CD4-positive, CD25-positive, alpha-beta regulatory T cell (primary cell): Measurements from ENCODE around the gene ZNF701. TPM values are rescaled to one million over a fixed set of nuclear protein-coding genes. Genes with fewer than 3 reads are reported as not detected.
"Not testable (repeated sequence)": the region's sequence is repeated elsewhere in the genome, so short reads cannot be mapped to it uniquely, and the experiment has no call there.

Experiments used
- ATAC-seq, 2 donors: fragments of 150-1000 bp; cut with Tn5 transposase; one replicate each; pipeline ENCODE4 v1.10.0; 2021; ENCODE audit warnings: low read depth in 2 of 2, moderate number of reproducible peaks in 2 of 2, moderate library complexity in 1 of 2
- DNase-seq, 3 donors: peaks; one replicate each; pipeline versions ENCODE4 v3.0.0 to v3.0.0-alpha.2; 2012 to 2022; ENCODE audit warnings: mixed read lengths in 1 of 3
- H3K27ac ChIP-seq: one replicate; pipeline ENCODE4 v1.7.0; 2013; ENCODE audit warnings: mild to moderate bottlenecking, low read length; ENCODE audit not compliant: insufficient read depth, poor library complexity, severe bottlenecking
- H3K27me3 ChIP-seq: one replicate; pipeline ENCODE4 v1.7.0; 2013; ENCODE audit warnings: low read length; ENCODE audit not compliant: control insufficient read depth, insufficient read depth
- H3K36me3 ChIP-seq: one replicate; pipeline ENCODE4 v1.7.0; 2013; ENCODE audit warnings: mild to moderate bottlenecking, low read length, moderate library complexity; ENCODE audit not compliant: control insufficient read depth, insufficient read depth
- H3K4me1 ChIP-seq: 2 replicates; pipeline ENCODE4 v1.7.0; 2013; ENCODE audit warnings: mild to moderate bottlenecking, low read length; ENCODE audit not compliant: insufficient read depth, control insufficient read depth, poor library complexity, severe bottlenecking
- H3K4me3 ChIP-seq: one replicate; pipeline ENCODE4 v1.7.0; 2013; ENCODE audit warnings: low read depth, mild to moderate bottlenecking, low read length, moderate library complexity
- H3K9me3 ChIP-seq, 2 experiments: 1 replicate in 1 of 2; 2 replicates in 1 of 2; pipeline ENCODE4 v1.7.0; 2013; ENCODE audit warnings: low read length in 2 of 2, mild to moderate bottlenecking in 1 of 2, moderate library complexity in 1 of 2; ENCODE audit not compliant: control insufficient read depth in 2 of 2
- H3K27ac Mint-ChIP-seq, 3 donors: one replicate each; pipeline ENCODE4 v1.8.0; 2020 to 2022; ENCODE audit warnings: mild to moderate bottlenecking in 3 of 3, mixed read lengths in 3 of 3, moderate library complexity in 2 of 3
- H3K27me3 Mint-ChIP-seq: one replicate; pipeline ENCODE4 v1.8.0; 2022; ENCODE audit warnings: mild to moderate bottlenecking, mixed read lengths
- H3K36me3 Mint-ChIP-seq: one replicate; pipeline ENCODE4 v1.8.0; 2020; ENCODE audit warnings: mixed read lengths
- H3K4me1 Mint-ChIP-seq, 4 donors: one replicate each; pipeline ENCODE4 v1.8.0; 2020 to 2022; ENCODE audit warnings: mixed read lengths in 4 of 4, mild to moderate bottlenecking in 1 of 4
- H3K4me3 Mint-ChIP-seq, 4 donors: one replicate each; pipeline ENCODE4 v1.8.0; 2020 to 2022; ENCODE audit warnings: mild to moderate bottlenecking in 4 of 4, mixed read lengths in 4 of 4, moderate library complexity in 3 of 4
- H3K9me3 Mint-ChIP-seq, 7 donors: one replicate each; pipeline ENCODE4 v1.8.0; 2020 to 2022; ENCODE audit warnings: mixed read lengths in 7 of 7, mild to moderate bottlenecking in 3 of 7, moderate library complexity in 2 of 7
- polyA plus RNA-seq, 4 donors: library from polyadenylated mRNA; unstranded; fragments of 300-500 nt; fragmentation: Illumina TruSeq; gene quantifications; one replicate each; pipeline ENCODE4 v1.2.3, GENCODE V29; 2021
- total RNA-seq: library from RNA; stranded (reverse); gene quantifications from one replicate; pipeline ENCODE4 v1.2.3, GENCODE V29; 2022

ZNF701 gene
- total and polyA plus RNA-seq, 5 donors from 2014 or later: 10.1 to 16.1 (median 13.7) TPM

GRCh38 chr19:52535385-52535770 lies 34.7 kb upstream of the ZNF701 start:
- DNase-seq, H3K27me3 ChIP-seq, H3K27me3 Mint-ChIP-seq, H3K4me1 ChIP-seq: not testable (repeated sequence)
- H3K27ac ChIP-seq: peak overlapping the region; percentile 70
- peak in 1 of 2 donors; percentile 5 for ATAC-seq
- Mint-ChIP-seq H3K4me3 (peak overlapping the region; percentile 89 to 99 (median 94)), H3K36me3 (peaks cover 27% of the 10 kb centered on the region), H3K4me1 (peaks cover 12 to 59% (median 20%) of the 10 kb centered on the region in 4 donors), H3K9me3 (peaks cover 0 to 18% (median 4%) of the 10 kb centered on the region in 7 donors), H3K27ac (peak overlapping the region in 2 of 3 donors; percentile 89 to 94)
- peaks cover 0 to 13% of the 10 kb centered on the region in 2 experiments for H3K9me3 ChIP-seq
- H3K4me3 ChIP-seq: peak overlapping the region; percentile 79
- H3K36me3 ChIP-seq: peaks cover 14% of the 10 kb centered on the region

- no peaks in the 10 kb centered on the region for H3K27me3 ChIP-seq
- H3K9me3 ChIP-seq: peaks cover 0 to 17% of the 10 kb centered on the region in 2 experiments
- Mint-ChIP-seq H3K4me3 (peak overlapping the region; percentile 89 to 99 (median 94)), H3K4me1 (peaks cover 12 to 58% (median 22%) of the 10 kb centered on the region in 4 donors), H3K27me3 (no peaks in the 10 kb centered on the region), H3K36me3 (peaks cover 32% of the 10 kb centered on the region), H3K27ac (peak overlapping the region; percentile 89 to 95 (median 94)), H3K9me3 (peaks cover 0 to 19% (median 7%) of the 10 kb centered on the region in 7 donors)
- H3K36me3 ChIP-seq: peaks cover 18% of the 10 kb centered on the region
- H3K4me3 ChIP-seq: peak overlapping the region; percentile 85
- peaks cover 8% of the 10 kb centered on the region for H3K4me1 ChIP-seq
- DNase-seq (peak; percentile 80 to 92 (median 82)), ATAC-seq (peak; percentile 96 to 97)
- peak overlapping the region; percentile 70 for H3K27ac ChIP-seq
These were observed 34.2 kb upstream of the ZNF701 start for GRCh38 chr19:52535771-52536447.

- peaks cover 12 to 56% (median 22%) of the 10 kb centered on the region in 4 donors for H3K4me1 Mint-ChIP-seq
- Histone ChIP-seq H3K27ac (peak overlapping the region; percentile 70), H3K36me3 (peaks cover 21% of the 10 kb centered on the region), H3K4me3 (peak overlapping the region; percentile 85), H3K27me3 (no peaks in the 10 kb centered on the region), H3K4me1 (peaks cover 8% of the 10 kb centered on the region), H3K9me3 (peaks cover 0 to 21% of the 10 kb centered on the region in 2 experiments)
- peak overlapping the region; percentile 89 to 99 (median 94) for H3K4me3 Mint-ChIP-seq
- no peaks in the 10 kb centered on the region for H3K27me3 Mint-ChIP-seq
- H3K27ac Mint-ChIP-seq: peak overlapping the region; percentile 89 to 95 (median 94)
- H3K36me3 Mint-ChIP-seq: peaks cover 32% of the 10 kb centered on the region
- H3K9me3 Mint-ChIP-seq: peaks cover 0 to 21% (median 7%) of the 10 kb centered on the region in 7 donors
- ATAC-seq (peak; percentile 18 to 45), DNase-seq (peak in 2 of 3 donors; percentile 28 to 49)
These were observed 33.7 kb upstream of the ZNF701 start for GRCh38 chr19:52536448-52536800.

- not testable (repeated sequence) for H3K27me3 ChIP-seq, H3K27ac Mint-ChIP-seq, ATAC-seq, H3K4me3 Mint-ChIP-seq, H3K4me3 ChIP-seq, H3K4me1 ChIP-seq, H3K27ac ChIP-seq, H3K27me3 Mint-ChIP-seq, DNase-seq
- H3K9me3 ChIP-seq: peaks cover 5 to 33% of the 10 kb centered on the region in 2 experiments
- peaks cover 0 to 38% (median 14%) of the 10 kb centered on the region in 7 donors for H3K9me3 Mint-ChIP-seq
- H3K36me3 Mint-ChIP-seq: peaks cover 39% of the 10 kb centered on the region
- H3K4me1 Mint-ChIP-seq: peaks cover 0 to 62% (median 24%) of the 10 kb centered on the region in 4 donors
- peaks cover 30% of the 10 kb centered on the region for H3K36me3 ChIP-seq
These were observed 31.3 kb upstream of the ZNF701 start for GRCh38 chr19:52538815-52539214.

GRCh38 chr19:52541176-52541575 lies 28.9 kb upstream of the ZNF701 start:
- not testable (repeated sequence) for H3K27ac Mint-ChIP-seq, ATAC-seq, DNase-seq, H3K4me1 ChIP-seq, H3K4me3 ChIP-seq, H3K27me3 Mint-ChIP-seq, H3K4me3 Mint-ChIP-seq, H3K27me3 ChIP-seq, H3K27ac ChIP-seq
- peaks cover 52% of the 10 kb centered on the region for H3K36me3 ChIP-seq
- peaks cover 43% of the 10 kb centered on the region for H3K36me3 Mint-ChIP-seq
- peaks cover 0 to 44% (median 20%) of the 10 kb centered on the region in 4 donors for H3K4me1 Mint-ChIP-seq
- peaks cover 17 to 47% of the 10 kb centered on the region in 2 experiments for H3K9me3 ChIP-seq
- peaks cover 0 to 50% (median 21%) of the 10 kb centered on the region in 7 donors for H3K9me3 Mint-ChIP-seq

- H3K27me3 Mint-ChIP-seq: no peaks in the 10 kb centered on the region
- H3K36me3 ChIP-seq: peaks cover 56% of the 10 kb centered on the region
- H3K27ac Mint-ChIP-seq: no peak overlapping the region
- H3K27ac ChIP-seq: no peak overlapping the region
- H3K36me3 Mint-ChIP-seq: peaks cover 48% of the 10 kb centered on the region
- no peak overlapping the region for H3K4me3 ChIP-seq
- H3K27me3 ChIP-seq: no peaks in the 10 kb centered on the region
- H3K9me3 ChIP-seq: peaks cover 19 to 51% of the 10 kb centered on the region in 2 experiments
- DNase-seq (no peak), ATAC-seq (no peak)
- no peak overlapping the region for H3K4me3 Mint-ChIP-seq
- peaks cover 0 to 54% (median 21%) of the 10 kb centered on the region in 7 donors for H3K9me3 Mint-ChIP-seq
- H3K4me1 Mint-ChIP-seq: peaks cover 0 to 40% (median 17%) of the 10 kb centered on the region in 4 donors
- H3K4me1 ChIP-seq: peaks cover 1% of the 10 kb centered on the region
These were observed 28.5 kb upstream of the ZNF701 start for GRCh38 chr19:52541608-52542007.

GRCh38 chr19:52542541-52542940 lies 27.5 kb upstream of the ZNF701 start:
- not testable (repeated sequence) for H3K27me3 Mint-ChIP-seq, DNase-seq

More at GRCh38 chr19:52542541-52542940, 27.5 kb upstream of the ZNF701 start:
- H3K4me3 Mint-ChIP-seq: peak overlapping the region in 1 of 4 donors; percentile 48
- peaks cover 52% of the 10 kb centered on the region for H3K36me3 Mint-ChIP-seq
- not testable (repeated sequence) for H3K4me1 ChIP-seq, H3K4me3 ChIP-seq, ATAC-seq, H3K27me3 ChIP-seq, H3K27ac ChIP-seq, H3K27ac Mint-ChIP-seq
- H3K9me3 Mint-ChIP-seq: peaks cover 0 to 59% (median 24%) of the 10 kb centered on the region in 7 donors
- Histone ChIP-seq H3K9me3 (peaks cover 25 to 60% of the 10 kb centered on the region in 2 experiments), H3K36me3 (peaks cover 66% of the 10 kb centered on the region)
- H3K4me1 Mint-ChIP-seq: peaks cover 0 to 31% (median 12%) of the 10 kb centered on the region in 4 donors
